HG02642 (cell line): Measurements from ENCODE around the gene BRD3.

Experiments used
- ATAC-seq: cut with Tn5 transposase; IDR thresholded peaks from one replicate; pipeline ENCODE4 v1.9.1; 2021; ENCODE audit warnings: mild to moderate bottlenecking; ENCODE audit not compliant: unreplicated experiment, poor library complexity

BRD3 gene

GRCh38 chr9:133981589-133981957 lies 86.3 kb downstream of the BRD3 start:
- no peak for ATAC-seq

GRCh38 chr9:133980864-133981588 lies 86.8 kb downstream of the BRD3 start:
- ATAC-seq = no peak
